DOHH2 (cell line): Measurements from ENCODE around the gene IMMP2L.

Experiments used
- H3F3A ChIP-seq: fragments of 200-600 bp; sonication (generic), shearing (Covaris generic); 2 replicates; pipeline ENCODE4 v1.6.0; 2016; ENCODE audit warnings: antibody characterized with exemption, mild to moderate bottlenecking; ENCODE audit not compliant: control insufficient read depth, insufficient read depth
- H3K27ac ChIP-seq: fragments of 200-600 bp; sonication (generic); 2 replicates; pipeline ENCODE4 v1.5.1; 2014; ENCODE audit warnings: low read depth, mild to moderate bottlenecking, low read length, moderate library complexity
- H3K27me3 ChIP-seq: fragments of 200-600 bp; sonication (generic); 2 replicates; pipeline ENCODE4 v1.6.1; 2014; ENCODE audit warnings: mild to moderate bottlenecking, low read length, mixed read lengths; ENCODE audit not compliant: control insufficient read depth
- H3K36me3 ChIP-seq: fragments of 200-600 bp; sonication (generic); 2 replicates; pipeline ENCODE4 v1.6.1; 2014; ENCODE audit warnings: mild to moderate bottlenecking, low read length, moderate library complexity, mixed read lengths; ENCODE audit not compliant: control insufficient read depth
- H3K4me1 ChIP-seq: fragments of 200-600 bp; sonication (generic); 2 replicates; pipeline ENCODE4 v1.6.1; 2014; ENCODE audit warnings: mild to moderate bottlenecking, low read length, mixed read lengths; ENCODE audit not compliant: control insufficient read depth
- H3K4me2 ChIP-seq: fragments of 200-600 bp; sonication (generic); 2 replicates; pipeline ENCODE4 v1.6.0; 2014; ENCODE audit warnings: mild to moderate bottlenecking, low read length, moderate library complexity
- H3K4me3 ChIP-seq: fragments of 200-600 bp; sonication (generic); 2 replicates; pipeline ENCODE4 v1.5.1; 2014; ENCODE audit warnings: mild to moderate bottlenecking, low read length, mixed read lengths
- H3K79me2 ChIP-seq: fragments of 200-600 bp; sonication (generic); 2 replicates; pipeline ENCODE4 v1.6.1; 2014; ENCODE audit warnings: mild to moderate bottlenecking, low read length, mixed read lengths; ENCODE audit not compliant: control insufficient read depth
- H3K9me2 ChIP-seq: fragments of 200-600 bp; sonication (generic); replicated peaks from 2 replicates; pipeline ENCODE4 v1.6.1; 2014; ENCODE audit warnings: mild to moderate bottlenecking, low read length, mixed read lengths; ENCODE audit not compliant: control insufficient read depth
- H3K9me3 ChIP-seq: fragments of 200-600 bp; sonication (generic); 2 replicates; pipeline ENCODE4 v1.6.1; 2014; ENCODE audit warnings: antibody characterized with exemption, low read length, mixed read lengths; ENCODE audit not compliant: control insufficient read depth, insufficient read depth
- H4K20me1 ChIP-seq: fragments of 200-600 bp; sonication (generic); 2 replicates; pipeline ENCODE4 v1.6.0; 2014; ENCODE audit warnings: low read depth, mild to moderate bottlenecking, antibody characterized with exemption, low read length, moderate library complexity; ENCODE audit not compliant: control insufficient read depth, insufficient read depth
- EZH2phosphoT487 ChIP-seq: fragments of 200-600 bp; sonication (generic); IDR thresholded peaks from 2 replicates; pipeline ENCODE4 v1.6.1; 2017; ENCODE audit warnings: borderline replicate concordance, mild to moderate bottlenecking, antibody characterized with exemption, low read length, moderate library complexity, mixed read lengths
- TF ChIP-seq, protein P1 (sequence below): fragments of 200-600 bp; sonication (generic); IDR thresholded peaks from one replicate; pipeline ENCODE4 v1.5.1; 2014; ENCODE audit warnings: antibody characterized with exemption, mild to moderate bottlenecking, low read depth, low read length; ENCODE audit not compliant: poor library complexity, severe bottlenecking

IMMP2L gene

DNA sequence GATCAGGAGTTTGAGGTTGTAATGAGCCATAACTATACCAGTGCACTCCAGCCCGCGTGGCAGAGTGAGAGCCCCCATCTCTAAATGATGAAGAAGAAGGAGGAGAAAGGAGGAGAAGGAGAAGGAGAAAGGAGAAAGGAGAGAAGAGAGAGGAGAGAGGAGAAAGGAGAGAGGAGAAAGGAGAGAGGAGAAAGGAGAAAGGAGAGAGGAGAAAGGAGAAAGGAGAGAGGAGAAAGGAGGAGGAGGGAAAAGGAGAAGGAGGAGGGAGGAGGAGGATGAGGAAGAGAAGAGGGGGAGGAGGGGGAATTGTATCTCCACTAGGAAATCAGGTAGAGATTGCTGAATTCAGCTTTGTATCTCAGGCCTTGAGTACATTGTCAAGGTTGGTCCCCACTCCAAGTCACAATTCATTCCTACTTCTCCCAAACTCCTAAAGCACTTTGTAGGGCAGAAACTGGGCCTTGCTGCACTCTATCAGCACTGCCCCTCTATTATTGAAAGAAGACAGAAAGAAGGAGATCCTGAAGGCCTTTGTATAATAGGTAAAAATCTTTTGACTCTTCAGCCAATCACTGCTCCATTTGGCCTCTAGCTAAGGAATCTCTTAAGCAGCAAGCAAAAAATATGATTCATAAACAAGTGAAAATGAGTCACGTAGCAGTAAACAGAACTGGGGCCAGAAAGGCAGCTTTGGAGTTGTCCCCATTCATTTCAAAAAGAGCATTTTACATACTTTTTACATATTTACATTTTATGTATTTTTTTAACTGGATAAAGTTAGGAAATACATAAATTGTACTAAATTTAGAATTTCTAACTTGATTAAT is 178.0 kb downstream of the IMMP2L start:
- Histone ChIP-seq H3K79me2 (no peaks in the 10 kb centered on the region), H3K9me3 (no peaks in the 10 kb centered on the region), H3K27me3 (no peaks in the 10 kb centered on the region), H3F3A (peaks cover 3% of the 10 kb centered on the region; the same call in 1 of the 2 replicates), H3K4me2 (no peak overlapping the region), H3K4me3 (no peak overlapping the region), H3K36me3 (no peaks in the 10 kb centered on the region), H4K20me1 (no peaks in the 10 kb centered on the region), H3K27ac (no peak overlapping the region), H3K4me1 (no peaks in the 10 kb centered on the region), H3K9me2 (no peaks in the 10 kb centered on the region)
- TF ChIP-seq, protein P1, sequence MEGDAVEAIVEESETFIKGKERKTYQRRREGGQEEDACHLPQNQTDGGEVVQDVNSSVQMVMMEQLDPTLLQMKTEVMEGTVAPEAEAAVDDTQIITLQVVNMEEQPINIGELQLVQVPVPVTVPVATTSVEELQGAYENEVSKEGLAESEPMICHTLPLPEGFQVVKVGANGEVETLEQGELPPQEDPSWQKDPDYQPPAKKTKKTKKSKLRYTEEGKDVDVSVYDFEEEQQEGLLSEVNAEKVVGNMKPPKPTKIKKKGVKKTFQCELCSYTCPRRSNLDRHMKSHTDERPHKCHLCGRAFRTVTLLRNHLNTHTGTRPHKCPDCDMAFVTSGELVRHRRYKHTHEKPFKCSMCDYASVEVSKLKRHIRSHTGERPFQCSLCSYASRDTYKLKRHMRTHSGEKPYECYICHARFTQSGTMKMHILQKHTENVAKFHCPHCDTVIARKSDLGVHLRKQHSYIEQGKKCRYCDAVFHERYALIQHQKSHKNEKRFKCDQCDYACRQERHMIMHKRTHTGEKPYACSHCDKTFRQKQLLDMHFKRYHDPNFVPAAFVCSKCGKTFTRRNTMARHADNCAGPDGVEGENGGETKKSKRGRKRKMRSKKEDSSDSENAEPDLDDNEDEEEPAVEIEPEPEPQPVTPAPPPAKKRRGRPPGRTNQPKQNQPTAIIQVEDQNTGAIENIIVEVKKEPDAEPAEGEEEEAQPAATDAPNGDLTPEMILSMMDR, result no peak
- TF ChIP-seq EZH2phosphoT487, result no peak

DNA sequence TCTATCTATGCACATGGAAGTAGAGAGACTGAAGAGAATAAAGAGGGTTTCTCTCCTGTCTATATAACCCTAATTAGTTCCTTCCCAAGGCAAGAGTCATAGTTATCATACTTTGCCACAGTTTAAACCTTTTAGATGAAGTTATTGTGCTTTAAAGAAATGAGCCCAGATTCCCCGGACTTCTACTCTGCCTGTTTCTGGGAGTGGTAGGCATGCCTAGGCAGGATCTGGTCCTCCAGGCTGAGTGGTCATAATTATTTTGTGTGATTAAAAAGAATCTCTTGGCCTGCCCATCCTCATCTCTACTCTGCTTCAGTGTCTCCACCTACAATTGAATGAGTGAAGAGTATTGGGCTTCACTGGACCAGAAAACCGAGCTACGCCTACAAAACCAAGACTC is 179.2 kb downstream of the IMMP2L start:
- Histone ChIP-seq H3K4me1 (no peaks in the 10 kb centered on the region), H3K4me2 (no peak overlapping the region), H3K36me3 (no peaks in the 10 kb centered on the region), H3K9me2 (no peaks in the 10 kb centered on the region), H3K79me2 (no peaks in the 10 kb centered on the region), H3F3A (peaks cover 3% of the 10 kb centered on the region; the same call in 1 of the 2 replicates), H3K9me3 (no peaks in the 10 kb centered on the region), H3K27ac (no peak overlapping the region), H3K27me3 (no peaks in the 10 kb centered on the region), H3K4me3 (no peak overlapping the region), H4K20me1 (no peaks in the 10 kb centered on the region)
- TF ChIP-seq, protein P1, result no peak
- TF ChIP-seq EZH2phosphoT487, result no peak

DNA sequence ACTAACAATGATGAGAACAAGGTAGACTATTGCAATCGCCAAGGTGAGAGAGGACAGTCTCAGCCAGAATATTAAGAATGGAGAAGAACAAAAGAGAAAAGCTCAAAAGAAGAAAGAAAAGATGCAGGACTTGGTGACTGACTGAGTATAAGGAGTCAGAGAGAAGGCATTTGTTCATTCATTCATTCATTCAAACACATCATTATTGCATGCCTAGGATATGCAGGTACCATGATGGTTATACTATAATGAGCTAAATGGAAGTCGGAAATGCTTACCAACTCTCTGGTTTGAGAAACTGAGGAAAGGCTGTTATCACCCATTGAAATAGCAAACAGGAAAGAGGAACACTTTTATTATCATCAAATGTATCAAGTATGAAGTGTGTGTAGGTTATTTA is 180.7 kb downstream of the IMMP2L start:
- no peaks in the 10 kb centered on the region for H3K79me2 ChIP-seq
- no peak overlapping the region for H3K27ac ChIP-seq
- H3K4me3 ChIP-seq, result no peak overlapping the region
- H3F3A ChIP-seq, result peaks cover 3% of the 10 kb centered on the region; the same call in 1 of the 2 replicates
- no peaks in the 10 kb centered on the region for H3K9me2 ChIP-seq
- H3K4me2 ChIP-seq, result no peak overlapping the region
- H3K4me1 ChIP-seq, result no peaks in the 10 kb centered on the region
- no peaks in the 10 kb centered on the region for H4K20me1 ChIP-seq
- no peaks in the 10 kb centered on the region for H3K36me3 ChIP-seq
- TF ChIP-seq EZH2phosphoT487, result no peak
- TF ChIP-seq, protein P1, result no peak
- H3K27me3 ChIP-seq, result no peaks in the 10 kb centered on the region
- H3K9me3 ChIP-seq, result no peaks in the 10 kb centered on the region
